Activated CD4-positive, CD25-positive, alpha-beta regulatory T cell (primary cell): ENCODE measurements around the gene CNTD1.
A peak's percentile ranks its signal among the peaks of the same experiment; 100 is the strongest.

Experiments used
- DNase-seq, 4 experiments: peaks; one replicate each; lab custom pipeline; 2025; lab: John Stamatoyannopoulos, UW

Gene CNTD1

DNA sequence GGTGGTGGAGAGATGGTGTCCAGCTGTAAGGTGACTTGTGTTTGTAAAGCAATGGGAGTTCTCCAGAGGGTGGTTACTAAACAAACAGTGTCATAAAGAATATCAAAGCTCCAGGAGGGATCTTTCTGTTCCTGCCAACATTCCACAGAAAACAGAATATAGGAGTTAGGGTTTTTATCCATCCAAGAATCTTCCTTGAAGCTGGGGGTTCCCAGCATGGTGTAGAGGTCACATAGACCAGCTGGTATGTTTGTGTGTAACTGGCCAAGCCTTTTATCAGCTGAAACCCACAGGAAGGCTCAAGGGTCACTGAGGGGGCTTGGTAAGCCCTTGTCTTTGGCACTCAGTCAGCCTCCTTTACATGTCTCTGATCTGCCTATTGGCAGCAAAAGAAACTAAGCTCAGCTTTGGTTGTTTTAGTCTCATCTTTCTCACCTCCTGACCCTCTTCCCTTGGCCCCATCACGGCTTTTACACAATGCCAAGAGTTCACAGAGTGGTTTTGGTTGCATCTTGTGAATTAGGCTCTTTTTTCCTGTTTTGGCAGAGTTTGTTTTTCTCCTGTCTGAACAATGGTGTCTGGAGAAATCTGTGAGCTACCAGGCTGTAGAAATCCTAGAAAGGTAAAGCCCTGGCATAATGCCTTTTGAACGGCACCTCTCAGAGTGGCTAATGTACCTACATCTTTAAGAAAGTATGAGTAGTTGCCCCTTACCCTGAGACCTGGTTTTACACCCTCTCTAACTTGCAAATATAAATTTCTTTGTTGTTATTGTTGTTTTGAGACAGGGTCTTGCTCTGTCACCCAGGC lies 4.6 kb downstream of the CNTD1 start:
- no peak for DNase-seq

GRCh38 chr17:42804918-42805367 lies 6.3 kb downstream of the CNTD1 start:
- DNase-seq: no peak

- no peak for DNase-seq
Measured at GRCh38 chr17:42806249-42806648, 7.6 kb downstream of the CNTD1 start.

GRCh38 chr17:42809250-42809649 lies 10.6 kb downstream of the CNTD1 start:
- DNase-seq: no peak

- no peak for DNase-seq
Measured at GRCh38 chr17:42814633-42815399, 16.2 kb downstream of the CNTD1 start.

DNA sequence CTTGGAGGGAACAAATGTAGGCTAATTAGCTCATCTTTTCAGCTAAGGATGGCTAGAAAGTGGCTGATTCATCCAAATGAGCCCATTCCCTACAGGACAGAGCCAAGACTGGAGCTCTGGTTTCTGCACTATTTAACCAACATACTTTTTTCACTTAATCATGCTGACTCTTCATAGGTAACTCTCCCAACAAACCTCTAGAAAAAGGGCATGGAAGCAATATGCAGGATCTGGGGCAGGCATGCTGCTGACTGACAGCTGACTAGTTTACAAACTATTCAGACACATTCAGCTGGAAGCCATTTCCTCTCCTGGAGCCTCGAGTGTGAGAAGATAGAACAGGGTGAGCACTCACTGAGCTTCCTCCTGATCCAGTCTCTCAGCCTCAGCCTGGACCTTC lies 19.2 kb downstream of the CNTD1 start:
- DNase-seq: no peak

DNA sequence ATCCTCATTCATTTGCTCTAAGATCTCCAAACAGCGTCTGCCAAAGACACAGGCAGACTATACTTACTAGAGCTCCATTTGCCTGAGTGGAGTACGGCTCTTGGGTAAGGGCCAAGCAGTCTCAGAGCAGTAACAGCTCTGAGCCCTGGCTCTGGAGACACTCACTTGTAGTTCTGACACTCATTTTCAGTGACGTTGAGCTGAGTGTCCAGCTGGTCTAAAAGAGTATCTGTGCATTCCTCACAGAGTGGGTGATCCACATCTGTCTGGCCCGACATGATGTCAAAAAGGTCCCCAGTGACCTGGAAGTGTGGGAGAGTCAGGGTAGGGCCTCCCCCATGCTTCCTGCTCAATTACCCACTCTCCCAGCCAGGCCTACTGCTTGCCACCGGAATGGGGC lies 19.7 kb downstream of the CNTD1 start:
- DNase-seq: no peak

GRCh38 chr17:42819939-42820535 lies 21.4 kb downstream of the CNTD1 start:
- DNase-seq: peak; percentile 10 to 44 (median 28)

DNA sequence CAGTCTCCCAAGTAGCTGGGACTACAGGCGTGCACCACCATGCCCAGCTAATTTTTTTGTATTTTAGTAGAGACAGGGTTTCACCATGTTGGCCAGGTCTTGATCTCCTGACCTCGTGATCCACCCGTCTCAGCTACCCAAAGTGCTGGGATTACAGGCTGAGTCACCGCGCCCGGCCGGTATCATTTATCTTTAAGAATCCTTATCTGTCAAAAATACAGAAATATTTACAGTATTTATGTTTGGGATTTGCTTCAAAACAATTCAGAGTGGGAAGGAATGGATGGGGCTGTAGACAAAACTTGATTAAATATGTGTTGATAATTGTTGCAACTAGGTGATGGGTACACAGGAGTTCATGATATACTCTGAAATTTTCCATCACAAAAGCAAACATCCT lies 22.5 kb downstream of the CNTD1 start:
- DNase-seq: no peak

DNA sequence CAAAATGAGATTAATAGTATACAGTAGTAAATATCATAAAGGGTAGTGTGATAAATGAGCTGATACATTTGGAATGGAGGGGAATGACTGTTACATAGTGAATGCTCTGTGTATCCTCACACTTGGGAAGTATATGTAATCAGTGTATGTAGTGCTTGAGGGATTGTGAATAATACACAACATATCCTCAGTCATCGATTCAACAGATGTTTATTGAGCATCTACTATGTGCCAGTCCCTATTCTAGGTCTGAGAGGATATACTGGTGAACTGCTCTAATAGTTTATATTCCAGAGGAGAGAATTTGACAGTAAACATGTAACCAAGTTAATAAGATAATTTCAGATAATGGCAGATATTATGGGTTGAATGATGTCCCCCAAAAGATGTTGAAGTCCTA lies 28.8 kb downstream of the CNTD1 start:
- DNase-seq: no peak

DNA sequence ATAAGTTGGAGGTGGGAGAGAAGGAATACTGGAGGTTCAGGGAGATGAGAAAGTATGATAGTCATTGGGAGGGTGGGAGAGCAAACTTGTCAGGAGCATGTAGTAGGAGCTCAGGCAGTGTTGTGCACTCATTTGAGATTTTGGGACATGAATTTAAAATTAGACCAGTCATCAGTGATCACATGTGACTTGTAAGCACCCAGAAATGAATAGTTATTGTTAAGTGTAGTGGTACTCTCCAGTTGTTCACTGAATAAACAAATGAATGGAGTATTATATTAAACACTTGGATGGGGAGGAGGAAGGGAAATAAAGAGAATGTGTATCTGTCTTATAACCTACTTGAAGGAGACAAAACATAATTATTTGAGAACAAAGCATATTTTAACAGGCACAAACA lies 32.3 kb downstream of the CNTD1 start:
- DNase-seq: no peak

GRCh38 chr17:42832213-42832933 lies 33.7 kb downstream of the CNTD1 start:
- no peak for DNase-seq

- peak; percentile 79 to 89 (median 82) for DNase-seq
Measured at GRCh38 chr17:42832934-42833766, 34.5 kb downstream of the CNTD1 start, which contains the start of gene PSME3. Gene PSME3 (plus strand): TSS chr17:42833397. CDS start chr17:42833632, 235 bp downstream.

- DNase-seq: no peak
Measured at GRCh38 chr17:42833767-42834422, 35.2 kb downstream of the CNTD1 start.

DNA sequence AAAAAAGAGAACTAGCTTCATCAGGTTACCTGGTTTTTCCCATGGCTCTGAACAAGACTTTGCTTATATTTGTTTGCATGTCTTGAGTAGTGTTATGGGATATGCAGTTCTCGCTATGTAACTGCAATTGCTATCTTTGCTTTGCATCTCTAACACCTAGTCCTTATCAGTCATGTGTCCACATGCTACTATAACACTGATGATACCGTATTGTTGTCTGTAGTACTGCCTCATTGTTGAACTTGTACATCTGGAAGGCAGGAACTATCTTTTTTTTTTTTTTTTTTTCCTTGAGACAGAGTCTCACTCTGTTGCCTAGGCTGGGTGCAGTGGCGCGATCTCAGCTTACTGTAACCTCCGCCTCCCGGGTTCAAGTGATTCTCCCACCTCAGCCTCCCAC lies 37.1 kb downstream of the CNTD1 start:
- no peak for DNase-seq

GRCh38 chr17:42841975-42842685 lies 43.5 kb downstream of the CNTD1 start:
- DNase-seq: no peak

DNA sequence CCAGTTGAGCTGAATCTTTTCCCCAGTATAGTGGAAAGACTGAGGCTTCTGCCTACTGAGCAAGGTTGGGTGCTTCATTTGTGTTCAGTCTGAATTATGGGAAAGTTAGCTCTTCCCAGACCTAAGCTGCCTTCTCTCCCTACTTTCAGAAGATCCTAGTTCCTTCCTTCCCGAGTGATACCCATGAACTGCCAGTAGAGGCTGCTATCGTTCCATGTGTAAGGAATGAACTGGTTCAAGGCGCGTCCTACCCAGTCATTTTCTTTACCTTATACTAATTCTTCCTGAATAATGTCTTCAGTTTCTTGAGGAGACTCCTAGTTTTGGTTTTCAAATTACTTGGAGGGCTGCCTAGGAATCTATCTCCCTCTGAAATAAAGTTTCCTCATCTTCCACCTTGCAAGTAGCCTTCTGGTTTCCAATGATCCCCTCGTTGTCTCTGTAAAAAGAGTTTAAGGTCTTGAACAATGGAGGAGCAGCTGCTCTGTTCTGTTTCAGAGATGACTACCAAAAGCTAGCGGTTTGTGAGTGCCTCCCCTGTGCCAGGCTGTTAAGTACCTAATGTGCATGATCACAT lies 44.8 kb downstream of the CNTD1 start:
- DNase-seq: no peak

DNA sequence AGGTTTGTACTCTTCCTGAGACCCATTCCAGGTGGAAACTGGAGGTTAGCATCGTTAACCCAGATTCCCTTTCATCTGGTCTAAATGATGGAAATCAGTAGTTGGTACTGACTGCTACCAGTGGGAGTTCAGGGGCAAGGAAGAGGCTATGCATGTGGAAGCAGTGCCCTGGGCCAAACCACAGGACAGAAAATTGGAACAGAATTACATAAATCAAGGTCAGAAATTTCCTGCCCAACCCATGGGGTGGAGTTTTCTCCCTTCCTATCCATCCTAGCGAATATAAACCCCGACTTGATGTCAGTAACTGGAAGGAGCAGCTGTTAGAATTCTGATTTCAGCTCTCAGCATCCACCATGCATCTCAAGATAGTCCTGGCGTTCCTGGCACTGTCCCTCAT lies 45.6 kb downstream of the CNTD1 start, which contains the start of gene AOC2:
Gene AOC2 (plus strand): TSS at position 310 of the 400 bp plus-strand sequence. CDS start 47 bp downstream, at position 357.
- DNase-seq: no peak

DNA sequence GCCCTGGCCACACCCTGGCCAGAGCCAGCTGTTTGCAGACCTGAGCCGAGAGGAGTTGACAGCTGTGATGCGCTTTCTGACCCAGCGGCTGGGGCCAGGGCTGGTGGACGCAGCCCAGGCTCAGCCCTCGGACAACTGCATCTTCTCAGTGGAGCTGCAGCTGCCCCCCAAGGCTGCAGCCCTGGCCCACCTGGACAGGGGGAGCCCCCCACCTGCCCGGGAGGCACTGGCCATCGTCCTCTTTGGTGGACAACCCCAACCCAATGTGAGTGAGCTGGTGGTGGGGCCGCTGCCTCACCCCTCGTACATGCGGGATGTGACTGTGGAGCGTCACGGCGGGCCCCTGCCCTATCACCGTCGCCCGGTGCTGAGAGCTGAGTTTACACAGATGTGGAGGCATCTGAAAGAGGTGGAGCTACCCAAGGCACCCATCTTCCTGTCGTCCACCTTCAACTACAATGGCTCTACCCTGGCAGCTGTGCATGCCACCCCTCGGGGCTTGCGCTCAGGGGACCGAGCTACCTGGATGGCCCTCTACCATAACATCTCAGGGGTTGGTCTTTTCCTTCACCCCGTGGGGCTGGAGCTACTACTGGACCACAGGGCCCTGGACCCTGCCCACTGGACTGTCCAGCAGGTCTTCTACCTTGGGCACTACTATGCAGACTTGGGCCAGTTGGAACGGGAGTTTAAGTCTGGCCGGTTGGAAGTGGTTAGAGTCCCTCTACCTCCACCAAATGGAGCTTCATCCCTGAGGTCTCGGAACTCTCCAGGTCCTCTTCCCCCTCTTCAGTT lies 46.3 kb downstream of the CNTD1 start:
- DNase-seq: no peak
